Measurements from ENCODE around the gene NR3C2.

NR3C2 gene

GRCh38 chr4:148109216-148109615, 333.0 kb downstream of the NR3C2 start:
- DNase-seq (ENCODE audit: low read depth), result no peak
- H3K4me3 ChIP-seq (ENCODE audit: low read depth, low read length), result no peak overlapping the region
- TF ChIP-seq, protein P1, sequence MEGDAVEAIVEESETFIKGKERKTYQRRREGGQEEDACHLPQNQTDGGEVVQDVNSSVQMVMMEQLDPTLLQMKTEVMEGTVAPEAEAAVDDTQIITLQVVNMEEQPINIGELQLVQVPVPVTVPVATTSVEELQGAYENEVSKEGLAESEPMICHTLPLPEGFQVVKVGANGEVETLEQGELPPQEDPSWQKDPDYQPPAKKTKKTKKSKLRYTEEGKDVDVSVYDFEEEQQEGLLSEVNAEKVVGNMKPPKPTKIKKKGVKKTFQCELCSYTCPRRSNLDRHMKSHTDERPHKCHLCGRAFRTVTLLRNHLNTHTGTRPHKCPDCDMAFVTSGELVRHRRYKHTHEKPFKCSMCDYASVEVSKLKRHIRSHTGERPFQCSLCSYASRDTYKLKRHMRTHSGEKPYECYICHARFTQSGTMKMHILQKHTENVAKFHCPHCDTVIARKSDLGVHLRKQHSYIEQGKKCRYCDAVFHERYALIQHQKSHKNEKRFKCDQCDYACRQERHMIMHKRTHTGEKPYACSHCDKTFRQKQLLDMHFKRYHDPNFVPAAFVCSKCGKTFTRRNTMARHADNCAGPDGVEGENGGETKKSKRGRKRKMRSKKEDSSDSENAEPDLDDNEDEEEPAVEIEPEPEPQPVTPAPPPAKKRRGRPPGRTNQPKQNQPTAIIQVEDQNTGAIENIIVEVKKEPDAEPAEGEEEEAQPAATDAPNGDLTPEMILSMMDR (IDR thresholded peaks at IDR 0.05; ENCODE audit: insufficient read depth, low read depth, low read length, missing control alignments), result no peak

GRCh38 chr4:148108766-148109165, 333.4 kb downstream of the NR3C2 start:
- no peak for DNase-seq (ENCODE audit: low read depth)
- no peak overlapping the region for H3K4me3 ChIP-seq (ENCODE audit: low read depth, low read length)
- TF ChIP-seq, protein P1 (IDR thresholded peaks at IDR 0.05; ENCODE audit: insufficient read depth, low read depth, low read length, missing control alignments), result no peak

- H3K4me3 ChIP-seq (ENCODE audit: low read depth, low read length), result no peak overlapping the region
- TF ChIP-seq, protein P1 (IDR thresholded peaks at IDR 0.05; ENCODE audit: insufficient read depth, low read depth, low read length, missing control alignments), result no peak
- no peak for DNase-seq (ENCODE audit: low read depth)
These were observed 338.4 kb downstream of the NR3C2 start for GRCh38 chr4:148103597-148104355.

GRCh38 chr4:148101790-148102189, 340.4 kb downstream of the NR3C2 start:
- TF ChIP-seq, protein P1 (IDR thresholded peaks at IDR 0.05; ENCODE audit: insufficient read depth, low read depth, low read length, missing control alignments), result no peak
- no peak overlapping the region for H3K4me3 ChIP-seq (ENCODE audit: low read depth, low read length)
- no peak for DNase-seq (ENCODE audit: low read depth)

DNA sequence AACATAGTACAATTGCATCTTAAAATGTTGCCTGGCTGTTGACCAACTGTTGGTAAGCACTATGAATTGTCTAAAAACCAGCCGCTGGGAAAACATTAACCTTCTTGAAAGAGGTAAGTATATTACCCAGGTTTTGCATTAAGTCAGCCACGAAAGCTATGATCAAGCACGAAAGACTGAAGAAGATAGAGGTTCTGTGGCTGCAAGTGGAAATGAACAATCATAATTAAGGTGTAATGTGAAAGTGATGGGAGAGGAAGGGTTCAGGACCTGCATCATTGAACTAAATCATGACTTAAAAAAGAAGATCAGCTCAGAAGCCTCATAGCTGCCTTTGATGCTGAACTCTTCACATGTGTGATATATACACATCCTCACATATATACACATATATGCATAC, 341.0 kb downstream of the NR3C2 start:
- no peak for DNase-seq (ENCODE audit: low read depth)
- no peak overlapping the region for H3K4me3 ChIP-seq (ENCODE audit: low read depth, low read length)
- TF ChIP-seq, protein P1 (IDR thresholded peaks at IDR 0.05; ENCODE audit: insufficient read depth, low read depth, low read length, missing control alignments), result no peak

DNA sequence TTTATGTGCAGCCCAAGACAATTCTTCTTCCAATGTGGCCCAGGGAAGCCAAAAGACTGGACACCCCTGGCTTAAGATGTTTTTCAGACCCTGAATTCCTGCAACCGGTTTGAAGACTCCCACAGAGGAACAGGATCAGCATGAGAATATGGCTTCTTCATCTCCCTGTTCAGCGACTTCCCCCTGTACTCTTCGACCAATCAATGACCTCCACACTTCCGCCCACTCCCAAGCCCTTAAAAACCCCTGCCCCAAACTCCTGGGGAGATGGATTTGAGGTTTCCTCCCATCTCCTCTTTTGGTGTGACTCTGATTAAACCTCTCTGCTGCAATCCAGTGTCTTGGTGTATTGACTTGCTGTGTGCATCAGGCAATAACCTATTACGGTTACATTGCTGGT, 344.4 kb downstream of the NR3C2 start:
- no peak for DNase-seq (ENCODE audit: low read depth)
- no peak overlapping the region for H3K4me3 ChIP-seq (ENCODE audit: low read depth, low read length)
- TF ChIP-seq, protein P1 (IDR thresholded peaks at IDR 0.05; ENCODE audit: insufficient read depth, low read depth, low read length, missing control alignments), result no peak
